ENCODE measurements around the gene HNRNPF. TPM values are rescaled to one million over a fixed set of nuclear protein-coding genes. Genes with fewer than 3 reads are reported as not detected.

HNRNPF gene
- total RNA-seq, 1 experiment from 2014 or later, result 358 TPM

- Mint-ChIP-seq H3K9me3 (no peaks in the 10 kb centered on the region), H3K4me1 (peaks cover 39% of the 10 kb centered on the region), H3K36me3 (no peaks in the 10 kb centered on the region), H3K27ac (no peak overlapping the region), H3K27me3 (ENCODE audit: low read depth) (no peaks in the 10 kb centered on the region), H3K4me3 (no peak overlapping the region)
- DNase-seq (ENCODE audit: low spot score), result no peak
- TF ChIP-seq ATF3 (CRISPR knock-in tag; conservative IDR thresholded peaks at IDR 0.05) (no peak), USF2 (CRISPR knock-in tag; IDR thresholded peaks at IDR 0.05) (no peak), NR2C2 (CRISPR knock-in tag; IDR thresholded peaks at IDR 0.05) (no peak), ZBTB21 (CRISPR knock-in tag; IDR thresholded peaks at IDR 0.05; ENCODE audit: borderline replicate concordance) (no peak), SMAD3 (CRISPR knock-in tag; IDR thresholded peaks at IDR 0.05; ENCODE audit: borderline replicate concordance) (no peak), E2F5 (CRISPR knock-in tag; IDR thresholded peaks at IDR 0.05) (no peak), RORB (CRISPR knock-in tag; IDR thresholded peaks at IDR 0.05) (no peak), EMX1 (CRISPR knock-in tag; IDR thresholded peaks at IDR 0.05) (no peak), ATF6 (CRISPR knock-in tag; IDR thresholded peaks at IDR 0.05) (no peak), FOXJ3 (CRISPR knock-in tag; IDR thresholded peaks at IDR 0.05; ENCODE audit: borderline replicate concordance) (no peak), TCF7 (CRISPR knock-in tag; IDR thresholded peaks at IDR 0.05; ENCODE audit: low read depth) (no peak), SOX15 (CRISPR knock-in tag; IDR thresholded peaks at IDR 0.05) (no peak), OVOL2 (CRISPR knock-in tag; IDR thresholded peaks at IDR 0.05; ENCODE audit: borderline replicate concordance) (no peak)
- TF ChIP-seq, protein P1, sequence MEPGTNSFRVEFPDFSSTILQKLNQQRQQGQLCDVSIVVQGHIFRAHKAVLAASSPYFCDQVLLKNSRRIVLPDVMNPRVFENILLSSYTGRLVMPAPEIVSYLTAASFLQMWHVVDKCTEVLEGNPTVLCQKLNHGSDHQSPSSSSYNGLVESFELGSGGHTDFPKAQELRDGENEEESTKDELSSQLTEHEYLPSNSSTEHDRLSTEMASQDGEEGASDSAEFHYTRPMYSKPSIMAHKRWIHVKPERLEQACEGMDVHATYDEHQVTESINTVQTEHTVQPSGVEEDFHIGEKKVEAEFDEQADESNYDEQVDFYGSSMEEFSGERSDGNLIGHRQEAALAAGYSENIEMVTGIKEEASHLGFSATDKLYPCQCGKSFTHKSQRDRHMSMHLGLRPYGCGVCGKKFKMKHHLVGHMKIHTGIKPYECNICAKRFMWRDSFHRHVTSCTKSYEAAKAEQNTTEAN (CRISPR knock-in tag; IDR thresholded peaks at IDR 0.05), result no peak
- TF ChIP-seq, protein P2, sequence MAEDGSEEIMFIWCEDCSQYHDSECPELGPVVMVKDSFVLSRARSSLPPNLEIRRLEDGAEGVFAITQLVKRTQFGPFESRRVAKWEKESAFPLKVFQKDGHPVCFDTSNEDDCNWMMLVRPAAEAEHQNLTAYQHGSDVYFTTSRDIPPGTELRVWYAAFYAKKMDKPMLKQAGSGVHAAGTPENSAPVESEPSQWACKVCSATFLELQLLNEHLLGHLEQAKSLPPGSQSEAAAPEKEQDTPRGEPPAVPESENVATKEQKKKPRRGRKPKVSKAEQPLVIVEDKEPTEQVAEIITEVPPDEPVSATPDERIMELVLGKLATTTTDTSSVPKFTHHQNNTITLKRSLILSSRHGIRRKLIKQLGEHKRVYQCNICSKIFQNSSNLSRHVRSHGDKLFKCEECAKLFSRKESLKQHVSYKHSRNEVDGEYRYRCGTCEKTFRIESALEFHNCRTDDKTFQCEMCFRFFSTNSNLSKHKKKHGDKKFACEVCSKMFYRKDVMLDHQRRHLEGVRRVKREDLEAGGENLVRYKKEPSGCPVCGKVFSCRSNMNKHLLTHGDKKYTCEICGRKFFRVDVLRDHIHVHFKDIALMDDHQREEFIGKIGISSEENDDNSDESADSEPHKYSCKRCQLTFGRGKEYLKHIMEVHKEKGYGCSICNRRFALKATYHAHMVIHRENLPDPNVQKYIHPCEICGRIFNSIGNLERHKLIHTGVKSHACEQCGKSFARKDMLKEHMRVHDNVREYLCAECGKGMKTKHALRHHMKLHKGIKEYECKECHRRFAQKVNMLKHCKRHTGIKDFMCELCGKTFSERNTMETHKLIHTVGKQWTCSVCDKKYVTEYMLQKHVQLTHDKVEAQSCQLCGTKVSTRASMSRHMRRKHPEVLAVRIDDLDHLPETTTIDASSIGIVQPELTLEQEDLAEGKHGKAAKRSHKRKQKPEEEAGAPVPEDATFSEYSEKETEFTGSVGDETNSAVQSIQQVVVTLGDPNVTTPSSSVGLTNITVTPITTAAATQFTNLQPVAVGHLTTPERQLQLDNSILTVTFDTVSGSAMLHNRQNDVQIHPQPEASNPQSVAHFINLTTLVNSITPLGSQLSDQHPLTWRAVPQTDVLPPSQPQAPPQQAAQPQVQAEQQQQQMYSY (CRISPR knock-in tag; IDR thresholded peaks at IDR 0.05), result no peak
- TF ChIP-seq, protein P3, sequence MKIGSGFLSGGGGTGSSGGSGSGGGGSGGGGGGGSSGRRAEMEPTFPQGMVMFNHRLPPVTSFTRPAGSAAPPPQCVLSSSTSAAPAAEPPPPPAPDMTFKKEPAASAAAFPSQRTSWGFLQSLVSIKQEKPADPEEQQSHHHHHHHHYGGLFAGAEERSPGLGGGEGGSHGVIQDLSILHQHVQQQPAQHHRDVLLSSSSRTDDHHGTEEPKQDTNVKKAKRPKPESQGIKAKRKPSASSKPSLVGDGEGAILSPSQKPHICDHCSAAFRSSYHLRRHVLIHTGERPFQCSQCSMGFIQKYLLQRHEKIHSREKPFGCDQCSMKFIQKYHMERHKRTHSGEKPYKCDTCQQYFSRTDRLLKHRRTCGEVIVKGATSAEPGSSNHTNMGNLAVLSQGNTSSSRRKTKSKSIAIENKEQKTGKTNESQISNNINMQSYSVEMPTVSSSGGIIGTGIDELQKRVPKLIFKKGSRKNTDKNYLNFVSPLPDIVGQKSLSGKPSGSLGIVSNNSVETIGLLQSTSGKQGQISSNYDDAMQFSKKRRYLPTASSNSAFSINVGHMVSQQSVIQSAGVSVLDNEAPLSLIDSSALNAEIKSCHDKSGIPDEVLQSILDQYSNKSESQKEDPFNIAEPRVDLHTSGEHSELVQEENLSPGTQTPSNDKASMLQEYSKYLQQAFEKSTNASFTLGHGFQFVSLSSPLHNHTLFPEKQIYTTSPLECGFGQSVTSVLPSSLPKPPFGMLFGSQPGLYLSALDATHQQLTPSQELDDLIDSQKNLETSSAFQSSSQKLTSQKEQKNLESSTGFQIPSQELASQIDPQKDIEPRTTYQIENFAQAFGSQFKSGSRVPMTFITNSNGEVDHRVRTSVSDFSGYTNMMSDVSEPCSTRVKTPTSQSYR (CRISPR knock-in tag; IDR thresholded peaks at IDR 0.05), result no peak
- ChIA-PET POLR2A (no interaction called here), CTCF (interaction anchor here (0.7 to 1.3 kb wide), 2 partner anchors 95 to 152 kb away, joined by 3 read pairs; no protein-coding TSS in a partner anchor)
- ATAC-seq, result no peak
These were observed 57.7 kb downstream of the HNRNPF start for GRCh38 chr10:43351301-43351700.
